ENCODE results near the gene KPNA5. TPM values are rescaled to one million over a fixed set of nuclear protein-coding genes. Genes with fewer than 3 reads are reported as not detected.

Gene KPNA5
- total and polyA plus RNA-seq, 2 of the 8 experiments (the other 6 are each of a cell fraction or from before 2014, with no cell fraction given) = 2.0 to 9.7 TPM

GRCh38 chr6:116763048-116763447 lies 82.0 kb downstream of the KPNA5 start (continued):
- no peak for TF ChIP-seq KDM1A (IDR thresholded peaks at IDR 0.05; ENCODE audit: borderline replicate concordance, low read length)
- TF ChIP-seq RFX5 (IDR thresholded peaks at IDR 0.05; ENCODE audit: borderline replicate concordance, low read depth, low read length) = no peak
- no peak for TF ChIP-seq TAF7 (optimal IDR thresholded peaks at IDR 0.05; ENCODE audit: borderline replicate concordance, low read depth, low read length)
